Heart right ventricle (tissue), 16 donors: ENCODE measurements around the gene HAAO. TPM values are rescaled to one million over a fixed set of nuclear protein-coding genes. Genes with fewer than 3 reads are reported as not detected.

Experiments used
- ATAC-seq, 8 donors: fragments of 200-7000 bp; cut with Tn5 transposase; one replicate each; pipeline ENCODE4 v1.9.1; 2020; ENCODE audit warnings: mild to moderate bottlenecking in 8 of 8, moderate library complexity in 8 of 8, moderate number of reproducible peaks in 1 of 8
- DNase-seq, 2 donors: peaks; one replicate each; pipeline ENCODE4 v3.0.0-alpha.2; 2020
- H3K27ac ChIP-seq, 10 donors: fragments of 200-600 bp; sonication (generic) in 2 of 10; one replicate each; pipeline versions ENCODE4 v1.5.0 to v1.8.0; 2020 to 2022; ENCODE audit warnings: mild to moderate bottlenecking in 3 of 10
- H3K27me3 ChIP-seq, 7 donors: fragments of 200-600 bp; one replicate each; pipeline ENCODE4 v1.8.0; 2021 to 2022; ENCODE audit warnings: mild to moderate bottlenecking in 2 of 7
- H3K36me3 ChIP-seq, 9 donors: fragments of 200-600 bp; sonication (generic) in 1 of 9; one replicate each; pipeline versions ENCODE4 v1.5.0 to v1.8.0; 2020 to 2022; ENCODE audit warnings: mild to moderate bottlenecking in 2 of 9
- H3K4me1 ChIP-seq, 9 donors: fragments of 200-600 bp; sonication (generic) in 1 of 9; one replicate each; pipeline versions ENCODE4 v1.5.0 to v1.8.0; 2020 to 2022; ENCODE audit warnings: mild to moderate bottlenecking in 4 of 9
- H3K4me3 ChIP-seq, 10 donors: fragments of 200-600 bp; sonication (generic) in 2 of 10; one replicate each; pipeline versions ENCODE4 v1.5.0 to v1.8.0; 2020 to 2022; ENCODE audit warnings: mild to moderate bottlenecking in 7 of 10, moderate library complexity in 2 of 10
- H3K9me3 ChIP-seq, 11 donors: fragments of 200-600 bp in 10 of 11; sonication (generic) in 2 of 11; one replicate each; pipeline versions ENCODE4 v1.5.0 to v1.8.0; 2013 to 2022; ENCODE audit warnings: mild to moderate bottlenecking in 2 of 11, control low read depth in 1 of 11, moderate library complexity in 1 of 11
- CTCF ChIP-seq, 9 donors: fragments of 200-600 bp; sonication (generic) in 2 of 9; IDR thresholded peaks; one replicate each; pipeline versions ENCODE4 v1.5.0 to v1.8.0; 2021 to 2022; ENCODE audit warnings: antibody characterized with exemption in 9 of 9, mild to moderate bottlenecking in 5 of 9, moderate library complexity in 1 of 9
- WGBS, 2 donors: extraction: QIAGEN DNeasy Blood & Tissue Kit; methylation state at CpG; one replicate each; pipeline ENCODE4 v1.1.7; 2013; ENCODE audit warnings: inconsistent platforms in 1 of 2; 5-methylcytosine and 5-hydroxymethylcytosine counted together
- intact Hi-C, 10 donors: fragments of 100-400 bp; cut with DNase I; formaldehyde crosslinking; loops; one replicate each; pipeline versions ENCODE4 v1.11.1 to v1.14.2; 2022
- polyA plus RNA-seq, 2 donors: library from polyadenylated mRNA; stranded (reverse); fragments of 200-250 nt; gene quantifications; one replicate each; pipeline ENCODE4 v1.2.3, GENCODE V29; 2013
- total RNA-seq, 10 donors: library from RNA; stranded (reverse); fragmentation: NEBNext Ultra II Directional in 3 of 10; extraction: Animal tissue kit (Norgen Biotek cat#: 25700) in 3 of 10; gene quantifications; one replicate each; pipeline versions ENCODE4 v1.2.1 to v1.2.4, GENCODE V29; 2021 to 2023
- donor health status: Arrhythmogenic right ventricular cardiomyopathy.
- donor health status: ischemic (EF 13 %, LVEDD 7.1; RV severe dilation, severe dysfunction).
- donor health status: healthy with polysubstance abuse.
- donor health status: DM: no; HTN: yes; CAD: no.
- donor health status: DM: no; HTN: no; CAD: no.
- donor health status: ischemic (EF 25% LVEDD 6.9; RV normal size, moderate dysfunction).
- donor health status: ischemic (EF 25% LVEDD 5.7; RV mildly dilated, moderate dysfunction).
- donor health status: healthy.
- donor health status: DM: yes; HTN: yes; CAD: no.
- donor health status: Ischemic cardiomyopathy.
- donor health status: ischemic (EF 35%, LVEDD 5.7; RV mildly dilated, moderate dysfunction).
- donor health status: nonischemic (EF 11% LVEDD 7.7; RV severe dilation, severe dysfunction).
- donor health status: DM: yes; HTN: yes; CAD: no.
- donor health status: PGD.
- donor health status: ischemic (EF 29% LVEDD 5.4; RV normal size, mild dysfunction).
- donor health status: nonischemic (EF 23%, LVEDD 6.1; RV moderate dilation, normal function).

Gene HAAO
- total and polyA plus RNA-seq, 12 donors, result 0.80 to 6.4 (median 2.7) TPM

- no peak overlapping the region for H3K27ac ChIP-seq
- peaks cover 0 to 23% (median 0%) of the 10 kb centered on the region in 9 donors for H3K36me3 ChIP-seq
- ATAC-seq (no peak), DNase-seq (no peak)
- H3K4me1 ChIP-seq, result peaks cover 0 to 23% (median 10%) of the 10 kb centered on the region in 9 donors
- H3K27me3 ChIP-seq, result no peaks in the 10 kb centered on the region
- intact Hi-C loops, result no loop called here
- peaks cover 0 to 17% (median 6%) of the 10 kb centered on the region in 11 donors for H3K9me3 ChIP-seq
- TF ChIP-seq CTCF (IDR thresholded peaks at IDR 0.05), result no peak
- H3K4me3 ChIP-seq, result no peak overlapping the region
- WGBS, 2 donors, result 88 to 92% methylated on average over 2 of the region's 2 CpGs
Observed at GRCh38 chr2:42726680-42727079, 65.7 kb downstream of the HAAO start.

GRCh38 chr2:42725657-42726056 is 66.7 kb downstream of the HAAO start:
- no peak for DNase-seq
- Histone ChIP-seq H3K4me1 (peaks cover 0 to 24% (median 10%) of the 10 kb centered on the region in 9 donors), H3K9me3 (peaks cover 0 to 16% (median 6%) of the 10 kb centered on the region in 11 donors), H3K4me3 (no peak overlapping the region), H3K36me3 (peaks cover 0 to 23% (median 0%) of the 10 kb centered on the region in 9 donors), H3K27ac (no peak overlapping the region), H3K27me3 (no peaks in the 10 kb centered on the region)
- intact Hi-C loops, result no loop called here
- WGBS, 2 donors, result 87 to 92% methylated on average over 4 of the region's 4 CpGs
- no peak for ATAC-seq
- TF ChIP-seq CTCF (IDR thresholded peaks at IDR 0.05), result no peak

- Histone ChIP-seq H3K27me3 (no peaks in the 10 kb centered on the region), H3K4me1 (peaks cover 0 to 24% (median 10%) of the 10 kb centered on the region in 9 donors), H3K9me3 (peaks cover 0 to 8% (median 6%) of the 10 kb centered on the region in 11 donors), H3K4me3 (no peak overlapping the region), H3K36me3 (peaks cover 0 to 23% (median 0%) of the 10 kb centered on the region in 9 donors), H3K27ac (no peak overlapping the region)
- intact Hi-C loops, result no loop called here
- ATAC-seq, result no peak
- 93 to 96% methylated on average over 2 of the region's 2 CpGs for WGBS, 2 donors
- no peak for TF ChIP-seq CTCF (IDR thresholded peaks at IDR 0.05)
- DNase-seq, result no peak
Observed at GRCh38 chr2:42724886-42725285, 67.5 kb downstream of the HAAO start.

GRCh38 chr2:42723465-42723864 is 68.9 kb downstream of the HAAO start:
- H3K9me3 ChIP-seq, result no peaks in the 10 kb centered on the region
- H3K36me3 ChIP-seq, result peaks cover 0 to 23% (median 0%) of the 10 kb centered on the region in 9 donors
- TF ChIP-seq CTCF (IDR thresholded peaks at IDR 0.05), result no peak
- H3K27ac ChIP-seq, result no peak overlapping the region
- DNase-seq (no peak), ATAC-seq (no peak)
- peaks cover 0 to 24% (median 10%) of the 10 kb centered on the region in 9 donors for H3K4me1 ChIP-seq
- intact Hi-C loops, result no loop called here
- no peak overlapping the region for H3K4me3 ChIP-seq
- no peaks in the 10 kb centered on the region for H3K27me3 ChIP-seq
